SK-N-SH (cell line): ENCODE data around the gene SHPK. TPM values are rescaled to one million over a fixed set of nuclear protein-coding genes. Genes with fewer than 3 reads are reported as not detected.
A peak's percentile ranks its signal among the peaks of the same experiment; 100 is the strongest.

Source experiments
- CTCF ChIA-PET: fragments of 300-600, 350-600 bp; formaldehyde crosslinking; extraction: SDS; loops from one replicate; lab custom pipeline; 2021; lab: Yijun Ruan, JAX
- POLR2A ChIA-PET: fragments of 350-600 bp; sonication (Branson Sonifier 250); formaldehyde crosslinking; extraction: SDS; loops from one replicate; lab custom pipeline; 2020; ENCODE audit warnings: antibody characterized with exemption, inconsistent platforms; lab: Yijun Ruan, JAX
- DNase-seq: peaks from one replicate; pipeline ENCODE4 v3.0.0; 2012
- H2AFZ ChIP-seq: fragments of 200-600 bp; sonication (generic); 2 replicates; pipeline ENCODE4 v1.8.1; 2016; ENCODE audit warnings: antibody characterized with exemption, mild to moderate bottlenecking, low read depth
- H3F3A ChIP-seq: fragments of 200-600 bp; sonication (generic); replicated peaks from 2 replicates; pipeline ENCODE3; 2016; ENCODE audit warnings: antibody characterized with exemption, mild to moderate bottlenecking; ENCODE audit not compliant: insufficient read depth
- H3K27ac ChIP-seq, 2 experiments: fragments of 200-500 bp in 1 of 2; fragments of 200-600 bp in 1 of 2; sonication (Bioruptor generic) in 1 of 2; sonication (generic), shearing (Covaris generic) in 1 of 2; 2 replicates each; pipeline versions ENCODE4 v1.5.1 to v1.6.1; 2014 to 2016; ENCODE audit warnings: low read depth in 2 of 2, inconsistent platforms in 1 of 2, low read length in 1 of 2, mild to moderate bottlenecking in 1 of 2, mixed read lengths in 1 of 2
- H3K27me3 ChIP-seq: fragments of 200-600 bp; sonication (generic), shearing (Covaris generic); 2 replicates; pipeline ENCODE4 v1.6.1; 2016; ENCODE audit warnings: mixed run types; ENCODE audit not compliant: insufficient read depth
- H3K36me3 ChIP-seq, 2 experiments: fragments of 200-500 bp in 1 of 2; fragments of 200-600 bp in 1 of 2; sonication (Bioruptor generic) in 1 of 2; sonication (generic) in 1 of 2; replicated peaks in 1 of 2; 2 replicates each; pipeline versions ENCODE3 to v1.5.1; 2014 to 2016; ENCODE audit warnings: low read length in 1 of 2, mild to moderate bottlenecking in 1 of 2; ENCODE audit not compliant: insufficient read depth in 2 of 2, control insufficient read depth in 1 of 2
- H3K4me1 ChIP-seq, 2 experiments: fragments of 200-500 bp in 1 of 2; fragments of 200-600 bp in 1 of 2; sonication (Bioruptor generic) in 1 of 2; sonication (generic), shearing (Covaris generic) in 1 of 2; 2 replicates each; pipeline versions ENCODE4 v1.5.1 to v1.6.1; 2014 to 2016; ENCODE audit warnings: low read depth in 1 of 2, low read length in 1 of 2, mixed run types in 1 of 2; ENCODE audit not compliant: insufficient read depth in 2 of 2, control insufficient read depth in 1 of 2
- H3K4me2 ChIP-seq: fragments of 200-600 bp; sonication (generic), shearing (Covaris generic); 2 replicates; pipeline ENCODE4 v1.6.1; 2017; ENCODE audit warnings: mixed run types
- H3K4me3 ChIP-seq, 2 experiments: fragments of 200-500 bp in 1 of 2; fragments of 200-600 bp in 1 of 2; sonication (Bioruptor generic) in 1 of 2; sonication (generic), shearing (Covaris generic) in 1 of 2; 2 replicates each; pipeline versions ENCODE4 v1.5.1 to v1.8.1; 2014 to 2016; ENCODE audit warnings: low read depth in 2 of 2, inconsistent platforms in 1 of 2, low read length in 1 of 2, mild to moderate bottlenecking in 1 of 2, mixed read lengths in 1 of 2, moderate library complexity in 1 of 2
- H3K79me2 ChIP-seq: fragments of 200-600 bp; sonication (generic); 2 replicates; pipeline ENCODE4 v1.8.1; 2017; ENCODE audit warnings: mild to moderate bottlenecking; ENCODE audit not compliant: insufficient read depth
- H3K9ac ChIP-seq: fragments of 200-600 bp; sonication (generic); 2 replicates; pipeline ENCODE4 v1.6.1; 2017; ENCODE audit warnings: mixed run types
- H3K9me2 ChIP-seq: fragments of 200-600 bp; sonication (generic); 2 replicates; pipeline ENCODE4 v1.6.1; 2017; ENCODE audit warnings: mixed run types
- H3K9me3 ChIP-seq: fragments of 200-600 bp; sonication (generic); 2 replicates; pipeline ENCODE4 v1.6.1; 2017; ENCODE audit warnings: mixed run types, mild to moderate bottlenecking, moderate library complexity
- H4K20me1 ChIP-seq: fragments of 200-600 bp; sonication (generic); 2 replicates; pipeline ENCODE4 v1.6.1; 2017; ENCODE audit warnings: mild to moderate bottlenecking, mixed run types; ENCODE audit not compliant: insufficient read depth
- ELF1 ChIP-seq: IDR thresholded peaks from 2 replicates; pipeline ENCODE4 v1.4.0; 2012
- EP300 ChIP-seq, 2 experiments: IDR thresholded peaks; 2 replicates each; pipeline versions ENCODE4 v1.4.0 to v1.6.1; 2012; ENCODE audit warnings: borderline replicate concordance in 1 of 2, low read depth in 1 of 2, low read length in 1 of 2
- EZH2phosphoT487 ChIP-seq: fragments of 200-600 bp; sonication (generic); IDR thresholded peaks from 2 replicates; pipeline ENCODE4 v1.6.1; 2017; ENCODE audit warnings: low read depth, mixed run types, mild to moderate bottlenecking, antibody characterized with exemption, moderate library complexity, borderline replicate concordance
- FOSL2 ChIP-seq: IDR thresholded peaks from 2 replicates; pipeline ENCODE4 v1.4.0; 2012; ENCODE audit warnings: low read depth, mild to moderate bottlenecking, moderate library complexity, borderline replicate concordance
- FOXJ3 ChIP-seq: sonication (generic); formaldehyde crosslinking; IDR thresholded peaks from 2 replicates; pipeline ENCODE4 v1.5.1; 2020; ENCODE audit warnings: mild to moderate bottlenecking, missing genetic modification reagents
- GABPA ChIP-seq: IDR thresholded peaks from 2 replicates; pipeline ENCODE4 v1.4.0; 2012; ENCODE audit warnings: low read depth, mild to moderate bottlenecking
- POLR2AphosphoS5 ChIP-seq: IDR thresholded peaks from 2 replicates; pipeline ENCODE4 v1.6.1; 2012; ENCODE audit warnings: low read depth, low read length
- SIN3A ChIP-seq: IDR thresholded peaks from 2 replicates; pipeline ENCODE4 v1.6.1; 2012; ENCODE audit warnings: low read depth, mild to moderate bottlenecking, low read length, moderate library complexity, borderline replicate concordance
- SMC3 ChIP-seq: IDR thresholded peaks from 2 replicates; pipeline ENCODE4 v1.6.1; 2012; ENCODE audit warnings: low read depth, low read length, improper control_type of control experiment
- TAF1 ChIP-seq: IDR thresholded peaks from 2 replicates; pipeline ENCODE4 v1.6.1; 2012; ENCODE audit warnings: low read depth, mild to moderate bottlenecking, low read length, moderate library complexity, borderline replicate concordance
- TCF12 ChIP-seq: IDR thresholded peaks from 2 replicates; pipeline ENCODE4 v1.4.0; 2012
- YY1 ChIP-seq: IDR thresholded peaks from 2 replicates; pipeline ENCODE4 v1.4.0; 2012; ENCODE audit warnings: low read depth, mild to moderate bottlenecking
- WGBS: methylation state at CpG from one replicate; pipeline ENCODE4 v1.1.6; 2017; ENCODE audit warnings: low lambda C conversion rate; 5-methylcytosine and 5-hydroxymethylcytosine counted together
- polyA plus RNA-seq, 3 experiments: library from polyadenylated mRNA; depleted of rRNA; stranded (reverse); fragments of >200 nt; gene quantifications; 2 replicates each; pipeline ENCODE4 v1.2.3, GENCODE V29; 2012
- TF ChIP-seq, protein P1 (sequence below): IDR thresholded peaks from 2 replicates; pipeline ENCODE4 v1.6.1; 2012; ENCODE audit warnings: mild to moderate bottlenecking, low read depth, low read length, moderate library complexity
- TF ChIP-seq, protein P2 (sequence below): fragments of 150-350 bp; IDR thresholded peaks from 2 replicates; pipeline ENCODE4 v1.6.1; 2016; ENCODE audit warnings: mild to moderate bottlenecking, low read depth, low read length
- TF ChIP-seq, protein P3 (sequence below): fragments of 150-350 bp; IDR thresholded peaks from 2 replicates; pipeline ENCODE4 v1.6.1; 2017; ENCODE audit warnings: antibody characterized with exemption, low read length, low read depth, borderline replicate concordance
- TF ChIP-seq, protein P4 (sequence below): IDR thresholded peaks from 2 replicates; pipeline ENCODE4 v1.4.0; 2012; ENCODE audit warnings: low read depth, borderline replicate concordance
- TF ChIP-seq, protein P5 (sequence below): fragments of 200-600 bp; sonication (generic); IDR thresholded peaks from 2 replicates; pipeline ENCODE4 v1.6.1; 2017; ENCODE audit warnings: antibody characterized with exemption, mild to moderate bottlenecking, moderate library complexity

Gene SHPK
- polyA plus RNA-seq, 1 of the 3 experiments (the other 2 are of a cell fraction): 9.0 TPM

DNA sequence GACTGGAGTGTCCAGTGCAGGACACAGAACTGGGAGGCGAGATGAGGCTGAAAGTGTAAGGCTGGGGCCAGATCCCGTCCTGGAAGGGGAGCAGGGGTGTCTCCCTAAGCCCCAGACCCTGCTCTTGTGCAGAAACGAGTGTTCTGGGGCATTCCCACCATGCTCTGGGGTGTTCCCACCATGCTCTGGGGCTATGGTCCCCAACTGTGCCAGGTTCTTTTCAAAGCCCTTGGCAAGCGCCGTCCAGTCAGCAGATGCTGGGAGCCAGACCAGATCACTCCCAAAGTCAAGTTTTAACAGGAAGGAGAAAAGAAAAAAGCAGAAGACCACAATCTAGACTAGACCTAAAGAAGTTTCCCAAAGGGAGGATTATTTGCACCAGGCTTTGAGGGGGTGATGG lies 29.8 kb upstream of the SHPK start:
- Histone ChIP-seq H4K20me1 (peaks cover 39% of the 10 kb centered on the region), H3K79me2 (peaks cover 58% of the 10 kb centered on the region), H3K4me1 (peaks cover 0 to 20% of the 10 kb centered on the region in 2 experiments; a peak in 1 of 4 replicates), H3K9me2 (no peaks in the 10 kb centered on the region), H3K9ac (no peak overlapping the region), H2AFZ (no peak overlapping the region), H3K4me3 (no peak overlapping the region), H3F3A (peaks cover 22% of the 10 kb centered on the region), H3K36me3 (peaks cover 23 to 27% of the 10 kb centered on the region in 2 experiments), H3K9me3 (no peaks in the 10 kb centered on the region), H3K4me2 (peak overlapping the region; percentile 100; the same call in 1 of the 2 replicates), H3K27me3 (no peaks in the 10 kb centered on the region), H3K27ac (no peak overlapping the region; a peak in 1 of 4 replicates)
- POLR2A ChIA-PET: no interaction called here
- no peak for DNase-seq
- no peak for TF ChIP-seq ELF1
- no peak for TF ChIP-seq TAF1
- TF ChIP-seq, protein P1, sequence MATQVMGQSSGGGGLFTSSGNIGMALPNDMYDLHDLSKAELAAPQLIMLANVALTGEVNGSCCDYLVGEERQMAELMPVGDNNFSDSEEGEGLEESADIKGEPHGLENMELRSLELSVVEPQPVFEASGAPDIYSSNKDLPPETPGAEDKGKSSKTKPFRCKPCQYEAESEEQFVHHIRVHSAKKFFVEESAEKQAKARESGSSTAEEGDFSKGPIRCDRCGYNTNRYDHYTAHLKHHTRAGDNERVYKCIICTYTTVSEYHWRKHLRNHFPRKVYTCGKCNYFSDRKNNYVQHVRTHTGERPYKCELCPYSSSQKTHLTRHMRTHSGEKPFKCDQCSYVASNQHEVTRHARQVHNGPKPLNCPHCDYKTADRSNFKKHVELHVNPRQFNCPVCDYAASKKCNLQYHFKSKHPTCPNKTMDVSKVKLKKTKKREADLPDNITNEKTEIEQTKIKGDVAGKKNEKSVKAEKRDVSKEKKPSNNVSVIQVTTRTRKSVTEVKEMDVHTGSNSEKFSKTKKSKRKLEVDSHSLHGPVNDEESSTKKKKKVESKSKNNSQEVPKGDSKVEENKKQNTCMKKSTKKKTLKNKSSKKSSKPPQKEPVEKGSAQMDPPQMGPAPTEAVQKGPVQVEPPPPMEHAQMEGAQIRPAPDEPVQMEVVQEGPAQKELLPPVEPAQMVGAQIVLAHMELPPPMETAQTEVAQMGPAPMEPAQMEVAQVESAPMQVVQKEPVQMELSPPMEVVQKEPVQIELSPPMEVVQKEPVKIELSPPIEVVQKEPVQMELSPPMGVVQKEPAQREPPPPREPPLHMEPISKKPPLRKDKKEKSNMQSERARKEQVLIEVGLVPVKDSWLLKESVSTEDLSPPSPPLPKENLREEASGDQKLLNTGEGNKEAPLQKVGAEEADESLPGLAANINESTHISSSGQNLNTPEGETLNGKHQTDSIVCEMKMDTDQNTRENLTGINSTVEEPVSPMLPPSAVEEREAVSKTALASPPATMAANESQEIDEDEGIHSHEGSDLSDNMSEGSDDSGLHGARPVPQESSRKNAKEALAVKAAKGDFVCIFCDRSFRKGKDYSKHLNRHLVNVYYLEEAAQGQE: no peak
- TF ChIP-seq FOXJ3 (CRISPR knock-in tag): no peak
- TF ChIP-seq EZH2phosphoT487: no peak
- TF ChIP-seq, protein P2, sequence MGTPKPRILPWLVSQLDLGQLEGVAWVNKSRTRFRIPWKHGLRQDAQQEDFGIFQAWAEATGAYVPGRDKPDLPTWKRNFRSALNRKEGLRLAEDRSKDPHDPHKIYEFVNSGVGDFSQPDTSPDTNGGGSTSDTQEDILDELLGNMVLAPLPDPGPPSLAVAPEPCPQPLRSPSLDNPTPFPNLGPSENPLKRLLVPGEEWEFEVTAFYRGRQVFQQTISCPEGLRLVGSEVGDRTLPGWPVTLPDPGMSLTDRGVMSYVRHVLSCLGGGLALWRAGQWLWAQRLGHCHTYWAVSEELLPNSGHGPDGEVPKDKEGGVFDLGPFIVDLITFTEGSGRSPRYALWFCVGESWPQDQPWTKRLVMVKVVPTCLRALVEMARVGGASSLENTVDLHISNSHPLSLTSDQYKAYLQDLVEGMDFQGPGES: no peak
- no peak for TF ChIP-seq SIN3A
- TF ChIP-seq FOSL2: no peak
- TF ChIP-seq TCF12: no peak
- TF ChIP-seq, protein P3, sequence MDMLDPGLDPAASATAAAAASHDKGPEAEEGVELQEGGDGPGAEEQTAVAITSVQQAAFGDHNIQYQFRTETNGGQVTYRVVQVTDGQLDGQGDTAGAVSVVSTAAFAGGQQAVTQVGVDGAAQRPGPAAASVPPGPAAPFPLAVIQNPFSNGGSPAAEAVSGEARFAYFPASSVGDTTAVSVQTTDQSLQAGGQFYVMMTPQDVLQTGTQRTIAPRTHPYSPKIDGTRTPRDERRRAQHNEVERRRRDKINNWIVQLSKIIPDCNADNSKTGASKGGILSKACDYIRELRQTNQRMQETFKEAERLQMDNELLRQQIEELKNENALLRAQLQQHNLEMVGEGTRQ: no peak
- TF ChIP-seq SMC3: no peak
- TF ChIP-seq, protein P4, sequence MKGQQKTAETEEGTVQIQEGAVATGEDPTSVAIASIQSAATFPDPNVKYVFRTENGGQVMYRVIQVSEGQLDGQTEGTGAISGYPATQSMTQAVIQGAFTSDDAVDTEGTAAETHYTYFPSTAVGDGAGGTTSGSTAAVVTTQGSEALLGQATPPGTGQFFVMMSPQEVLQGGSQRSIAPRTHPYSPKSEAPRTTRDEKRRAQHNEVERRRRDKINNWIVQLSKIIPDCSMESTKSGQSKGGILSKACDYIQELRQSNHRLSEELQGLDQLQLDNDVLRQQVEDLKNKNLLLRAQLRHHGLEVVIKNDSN: no peak
- no peak for TF ChIP-seq GABPA
- TF ChIP-seq POLR2AphosphoS5: no peak
- no peak for TF ChIP-seq YY1
- no peak for TF ChIP-seq EP300 (IDR thresholded peaks at IDR 0.05; ENCODE audit: borderline replicate concordance in 1 of 2, low read depth in 1 of 2, low read length in 1 of 2)
- TF ChIP-seq, protein P5, sequence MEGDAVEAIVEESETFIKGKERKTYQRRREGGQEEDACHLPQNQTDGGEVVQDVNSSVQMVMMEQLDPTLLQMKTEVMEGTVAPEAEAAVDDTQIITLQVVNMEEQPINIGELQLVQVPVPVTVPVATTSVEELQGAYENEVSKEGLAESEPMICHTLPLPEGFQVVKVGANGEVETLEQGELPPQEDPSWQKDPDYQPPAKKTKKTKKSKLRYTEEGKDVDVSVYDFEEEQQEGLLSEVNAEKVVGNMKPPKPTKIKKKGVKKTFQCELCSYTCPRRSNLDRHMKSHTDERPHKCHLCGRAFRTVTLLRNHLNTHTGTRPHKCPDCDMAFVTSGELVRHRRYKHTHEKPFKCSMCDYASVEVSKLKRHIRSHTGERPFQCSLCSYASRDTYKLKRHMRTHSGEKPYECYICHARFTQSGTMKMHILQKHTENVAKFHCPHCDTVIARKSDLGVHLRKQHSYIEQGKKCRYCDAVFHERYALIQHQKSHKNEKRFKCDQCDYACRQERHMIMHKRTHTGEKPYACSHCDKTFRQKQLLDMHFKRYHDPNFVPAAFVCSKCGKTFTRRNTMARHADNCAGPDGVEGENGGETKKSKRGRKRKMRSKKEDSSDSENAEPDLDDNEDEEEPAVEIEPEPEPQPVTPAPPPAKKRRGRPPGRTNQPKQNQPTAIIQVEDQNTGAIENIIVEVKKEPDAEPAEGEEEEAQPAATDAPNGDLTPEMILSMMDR: no peak
- CTCF ChIA-PET: interaction anchor here (1.2 to 3.0 kb wide), 2 partner anchors 8 to 18 kb away, joined by 3 to 14 read pairs; no protein-coding TSS in a partner anchor
- WGBS: 90% methylated on average over 5 of the region's 5 CpGs
